Peyer's patch (tissue), 4 donors: ENCODE measurements around the gene TMEM108.

Experiments used
- CTCF ChIP-seq, 6 experiments: fragments of 450-650 bp in 4 of 6; fragments of 200-600 bp in 2 of 6; sonication (generic) in 1 of 6; IDR thresholded peaks; one replicate each; pipeline ENCODE4 v1.5.1; 2017 to 2019; ENCODE audit warnings: antibody characterized with exemption in 6 of 6, mild to moderate bottlenecking in 3 of 6, moderate library complexity in 1 of 6
- POLR2A ChIP-seq, 2 donors: fragments of 450-650 bp; IDR thresholded peaks; one replicate each; pipeline ENCODE4 v1.5.1; 2017; ENCODE audit warnings: antibody characterized with exemption in 2 of 2, mild to moderate bottlenecking in 2 of 2, moderate library complexity in 2 of 2

- TF ChIP-seq CTCF (IDR thresholded peaks at IDR 0.05) = no peak
- TF ChIP-seq POLR2A (IDR thresholded peaks at IDR 0.05) = no peak
Measured at GRCh38 chr3:133125171-133125570, 87.0 kb downstream of the TMEM108 start.
